Activated CD8-positive, alpha-beta T cell treated with anti-CD3 and anti-CD28 coated beads for 36 hours (primary cell): ENCODE results near the gene CNGA4. TPM values are rescaled to one million over a fixed set of nuclear protein-coding genes. Genes with fewer than 3 reads are reported as not detected.

Experiments used
- ATAC-seq: fragments of 200-7000 bp; cut with Tn5 transposase; one replicate; pipeline ENCODE4 v1.10.0; 2021; ENCODE audit warnings: mild to moderate bottlenecking, moderate library complexity
- CTCF ChIA-PET: fragments of 350-600 bp; sonication (Branson Sonifier 250); formaldehyde crosslinking; loops from one replicate; lab custom pipeline; 2021; ENCODE audit warnings: antibody characterized with exemption; lab: Charles Lee
- POLR2A ChIA-PET: fragments of 350-600 bp; sonication (Branson Sonifier 250); formaldehyde crosslinking; loops from one replicate; lab custom pipeline; 2021; ENCODE audit warnings: antibody characterized with exemption; lab: Charles Lee
- DNase-seq: peaks from one replicate; pipeline ENCODE4 v3.0.0-alpha.2; 2020
- H3K27ac Mint-ChIP-seq: one replicate; pipeline ENCODE4 v1.8.0; 2021; ENCODE audit warnings: mild to moderate bottlenecking, mixed read lengths
- H3K27me3 Mint-ChIP-seq: one replicate; pipeline ENCODE4 v1.8.0; 2021; ENCODE audit warnings: mixed read lengths
- H3K36me3 Mint-ChIP-seq: one replicate; pipeline ENCODE4 v1.8.0; 2021; ENCODE audit warnings: low read depth, mixed read lengths
- H3K4me1 Mint-ChIP-seq: one replicate; pipeline ENCODE4 v1.8.0; 2021; ENCODE audit warnings: low read depth, mixed read lengths
- H3K4me3 Mint-ChIP-seq: one replicate; pipeline ENCODE4 v1.8.0; 2021; ENCODE audit warnings: mild to moderate bottlenecking, moderate library complexity, mixed read lengths
- H3K9me3 Mint-ChIP-seq: one replicate; pipeline ENCODE4 v1.8.0; 2021; ENCODE audit warnings: mixed read lengths
- CTCF ChIP-seq: fragments of 200-600 bp; IDR thresholded peaks from one replicate; pipeline ENCODE4 v1.8.0; 2022; ENCODE audit warnings: antibody characterized with exemption, mild to moderate bottlenecking
- intact Hi-C: fragments of 100-400 bp; cut with micrococcal nuclease; formaldehyde crosslinking; loops from one replicate; pipeline ENCODE4 v1.10.0; 2022
- total RNA-seq, 2 experiments: library from RNA; stranded (reverse); gene quantifications; one replicate each; pipeline ENCODE4 v1.2.3, GENCODE V29; 2021

The CNGA4 gene
- total RNA-seq, 2 experiments from 2014 or later, result 0.18 TPM; not detected in 1

GRCh38 chr11:6258141-6258540 is 19.3 kb downstream of the CNGA4 start:
- no peak for DNase-seq
- intact Hi-C loops, result no loop called here
- H3K27me3 Mint-ChIP-seq, result peaks cover 9% of the 10 kb centered on the region
- ChIA-PET POLR2A (no interaction called here), CTCF (interaction anchor here (0.6 to 3.9 kb wide), 4 partner anchors 7 to 105 kb away, joined by 3 to 27 read pairs (median 16); partner anchors contain the start of gene FHIP1B)
- H3K36me3 Mint-ChIP-seq, result no peaks in the 10 kb centered on the region
- TF ChIP-seq CTCF, result no peak
- H3K27ac Mint-ChIP-seq, result no peak overlapping the region
- H3K9me3 Mint-ChIP-seq, result no peaks in the 10 kb centered on the region
- H3K4me1 Mint-ChIP-seq, result no peaks in the 10 kb centered on the region
- ATAC-seq, result no peak
- H3K4me3 Mint-ChIP-seq, result no peak overlapping the region

GRCh38 chr11:6258571-6259081 is 19.7 kb downstream of the CNGA4 start:
- Mint-ChIP-seq H3K27me3 (peaks cover 10% of the 10 kb centered on the region), H3K27ac (no peak overlapping the region), H3K36me3 (no peaks in the 10 kb centered on the region), H3K4me3 (peak overlapping the region; percentile 34), H3K9me3 (no peaks in the 10 kb centered on the region), H3K4me1 (no peaks in the 10 kb centered on the region)
- no peak for TF ChIP-seq CTCF
- ATAC-seq (peak; percentile 32), DNase-seq (peak; percentile 23)
- ChIA-PET POLR2A (no interaction called here), CTCF (interaction anchor here (0.6 to 3.9 kb wide), 4 partner anchors 7 to 104 kb away, joined by 3 to 27 read pairs (median 16); partner anchors contain the start of gene FHIP1B)
- intact Hi-C loops, result no loop called here

- CTCF ChIA-PET, result interaction anchor here (1.0 to 3.7 kb wide), 7 partner anchors 9 to 103 kb away, joined by 3 to 27 read pairs (median 11); no protein-coding TSS in a partner anchor
- ATAC-seq, result peak; percentile 5
- POLR2A ChIA-PET, result interaction anchor here (1.9 to 2.1 kb wide), 2 partner anchors 9 to 24 kb away, joined by 5 to 6 read pairs; no protein-coding TSS in a partner anchor
Observed at GRCh38 chr11:6260207-6260726, 21.4 kb downstream of the CNGA4 start.

GRCh38 chr11:6263662-6264061 is 24.8 kb downstream of the CNGA4 start:
- no peak for ATAC-seq
- Mint-ChIP-seq H3K9me3 (no peaks in the 10 kb centered on the region), H3K36me3 (no peaks in the 10 kb centered on the region), H3K27me3 (peaks cover 25% of the 10 kb centered on the region), H3K4me3 (no peak overlapping the region), H3K27ac (no peak overlapping the region), H3K4me1 (no peaks in the 10 kb centered on the region)
- POLR2A ChIA-PET, result no interaction called here
- CTCF ChIA-PET, result interaction anchor here (1.0 kb wide), 1 partner anchor 25 kb away, joined by 3 read pairs; the partner anchor contains the start of gene CNGA4
- no peak for DNase-seq
- no peak for TF ChIP-seq CTCF
- intact Hi-C loops, result no loop called here

More at GRCh38 chr11:6260207-6260726, 21.4 kb downstream of the CNGA4 start:
- no peak for DNase-seq
- no peak overlapping the region for H3K4me3 Mint-ChIP-seq
- intact Hi-C loops, result no loop called here
- H3K27me3 Mint-ChIP-seq, result peaks cover 21% of the 10 kb centered on the region
- H3K9me3 Mint-ChIP-seq, result no peaks in the 10 kb centered on the region
- no peak overlapping the region for H3K27ac Mint-ChIP-seq
- no peak for TF ChIP-seq CTCF
- H3K36me3 Mint-ChIP-seq, result no peaks in the 10 kb centered on the region
- no peaks in the 10 kb centered on the region for H3K4me1 Mint-ChIP-seq

GRCh38 chr11:6268820-6269219 is 29.9 kb downstream of the CNGA4 start:
- DNase-seq (no peak), ATAC-seq (no peak)
- no peak for TF ChIP-seq CTCF
- CTCF ChIA-PET, result interaction anchor here (1.4 to 1.8 kb wide), 2 partner anchors 17 to 85 kb away, joined by 4 to 5 read pairs; no protein-coding TSS in a partner anchor
- Mint-ChIP-seq H3K9me3 (no peaks in the 10 kb centered on the region), H3K4me1 (no peaks in the 10 kb centered on the region), H3K4me3 (no peak overlapping the region), H3K27ac (no peak overlapping the region), H3K27me3 (peaks cover 26% of the 10 kb centered on the region), H3K36me3 (no peaks in the 10 kb centered on the region)
- POLR2A ChIA-PET, result interaction anchor here (0.5 kb wide), 1 partner anchor 25 kb away, joined by 3 read pairs; no protein-coding TSS in a partner anchor
- intact Hi-C loops, result no loop called here
